ENCODE measurements around the gene MRPS18C.
"Not testable (repeated sequence)": the region's sequence is repeated elsewhere in the genome, so short reads cannot be mapped to it uniquely, and the experiment has no call there.

Gene MRPS18C

GRCh38 chr4:83455281-83456183 is at the start of gene MRPS18C, which contains the start of gene HELQ:
TSS of gene MRPS18C (plus strand) at chr4:83456058. CDS start at chr4:83456078, 20 bp downstream.
TSS of gene HELQ (minus strand) at chr4:83455823. CDS start at chr4:83455693, 130 bp downstream.
- peak; percentile 97 to 98 for DNase-seq

GRCh38 chr4:83408908-83409307 is 47.0 kb upstream of the MRPS18C start:
- no peak for DNase-seq

- no peak for DNase-seq
Measured at GRCh38 chr4:83413676-83414075, 42.2 kb upstream of the MRPS18C start.

- DNase-seq = no peak
Measured at GRCh38 chr4:83417566-83417965, 38.3 kb upstream of the MRPS18C start.

GRCh38 chr4:83418211-83418610 is 37.6 kb upstream of the MRPS18C start:
- no peak for DNase-seq

GRCh38 chr4:83431200-83431599 is 24.7 kb upstream of the MRPS18C start:
- no peak for DNase-seq

GRCh38 chr4:83436680-83437079 is 19.2 kb upstream of the MRPS18C start:
- no peak for DNase-seq

- DNase-seq = no peak
Measured at GRCh38 chr4:83438719-83439118, 17.1 kb upstream of the MRPS18C start.

- DNase-seq = no peak
Measured at GRCh38 chr4:83440148-83440814, 15.6 kb upstream of the MRPS18C start.

- no peak for DNase-seq
Measured at GRCh38 chr4:83440899-83441298, 15.0 kb upstream of the MRPS18C start.

- DNase-seq = no peak
Measured at GRCh38 chr4:83449009-83449408, 6.8 kb upstream of the MRPS18C start.

GRCh38 chr4:83454686-83455085 is 1.2 kb upstream of the MRPS18C start:
- DNase-seq = no peak

- DNase-seq = no peak
Measured at GRCh38 chr4:83456184-83456501, 285 bp downstream of the MRPS18C start.

GRCh38 chr4:83473423-83473822 is 17.6 kb downstream of the MRPS18C start:
- DNase-seq = no peak

GRCh38 chr4:83473966-83474365 is 18.1 kb downstream of the MRPS18C start:
- no peak for DNase-seq

GRCh38 chr4:83484500-83485461 is 28.9 kb downstream of the MRPS18C start, which contains the start of gene ABRAXAS1:
TSS of gene ABRAXAS1 (minus strand) at chr4:83485100. CDS start at chr4:83485072, 28 bp downstream.
- DNase-seq = peak; percentile 88 to 90

GRCh38 chr4:83486457-83487129 is 30.7 kb downstream of the MRPS18C start:
- DNase-seq = no peak

- no peak for DNase-seq
Measured at GRCh38 chr4:83489711-83490326, 34.0 kb downstream of the MRPS18C start.

- DNase-seq = no peak
Measured at GRCh38 chr4:83490876-83491450, 35.1 kb downstream of the MRPS18C start.

- DNase-seq = not testable (repeated sequence)
Measured at GRCh38 chr4:83496085-83496917, 40.4 kb downstream of the MRPS18C start.

Measured in NCI-H1930 (cell line).